ENCODE results near the gene TSPYL4.

DNA sequence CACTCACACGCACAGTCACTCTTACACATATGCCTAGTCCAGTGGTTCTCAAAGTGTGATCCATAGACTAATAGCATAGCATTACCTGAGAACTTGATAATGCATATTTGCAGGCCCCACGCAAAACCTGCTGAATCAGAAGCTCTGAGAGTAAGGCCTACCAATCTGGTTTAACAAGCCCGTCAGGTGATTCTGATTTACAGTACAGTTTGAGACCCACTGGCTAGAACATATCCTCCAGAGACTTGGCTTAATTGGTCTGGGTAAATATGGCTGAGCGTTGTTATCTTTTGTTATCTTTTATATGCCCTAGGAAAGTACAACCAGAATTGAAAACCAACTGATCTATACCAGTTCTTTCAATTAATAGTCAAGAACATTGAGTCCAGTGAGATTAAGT lies 9.6 kb downstream of the TSPYL4 start:
- TF ChIP-seq, protein P1, sequence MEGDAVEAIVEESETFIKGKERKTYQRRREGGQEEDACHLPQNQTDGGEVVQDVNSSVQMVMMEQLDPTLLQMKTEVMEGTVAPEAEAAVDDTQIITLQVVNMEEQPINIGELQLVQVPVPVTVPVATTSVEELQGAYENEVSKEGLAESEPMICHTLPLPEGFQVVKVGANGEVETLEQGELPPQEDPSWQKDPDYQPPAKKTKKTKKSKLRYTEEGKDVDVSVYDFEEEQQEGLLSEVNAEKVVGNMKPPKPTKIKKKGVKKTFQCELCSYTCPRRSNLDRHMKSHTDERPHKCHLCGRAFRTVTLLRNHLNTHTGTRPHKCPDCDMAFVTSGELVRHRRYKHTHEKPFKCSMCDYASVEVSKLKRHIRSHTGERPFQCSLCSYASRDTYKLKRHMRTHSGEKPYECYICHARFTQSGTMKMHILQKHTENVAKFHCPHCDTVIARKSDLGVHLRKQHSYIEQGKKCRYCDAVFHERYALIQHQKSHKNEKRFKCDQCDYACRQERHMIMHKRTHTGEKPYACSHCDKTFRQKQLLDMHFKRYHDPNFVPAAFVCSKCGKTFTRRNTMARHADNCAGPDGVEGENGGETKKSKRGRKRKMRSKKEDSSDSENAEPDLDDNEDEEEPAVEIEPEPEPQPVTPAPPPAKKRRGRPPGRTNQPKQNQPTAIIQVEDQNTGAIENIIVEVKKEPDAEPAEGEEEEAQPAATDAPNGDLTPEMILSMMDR (IDR thresholded peaks at IDR 0.05): no peak
- no peak for TF ChIP-seq POLR2A (IDR thresholded peaks at IDR 0.05)

Measured in adrenal gland (tissue), 5 donors.